NCI-H510A treated with DMSO at 0.1 percent for 48 hours (cell line): ENCODE data around the gene LBHD2.

ENCODE experiments used
- DNase-seq: peaks from one replicate; lab custom pipeline; 2025; lab: John Stamatoyannopoulos, UW

Gene LBHD2

DNA sequence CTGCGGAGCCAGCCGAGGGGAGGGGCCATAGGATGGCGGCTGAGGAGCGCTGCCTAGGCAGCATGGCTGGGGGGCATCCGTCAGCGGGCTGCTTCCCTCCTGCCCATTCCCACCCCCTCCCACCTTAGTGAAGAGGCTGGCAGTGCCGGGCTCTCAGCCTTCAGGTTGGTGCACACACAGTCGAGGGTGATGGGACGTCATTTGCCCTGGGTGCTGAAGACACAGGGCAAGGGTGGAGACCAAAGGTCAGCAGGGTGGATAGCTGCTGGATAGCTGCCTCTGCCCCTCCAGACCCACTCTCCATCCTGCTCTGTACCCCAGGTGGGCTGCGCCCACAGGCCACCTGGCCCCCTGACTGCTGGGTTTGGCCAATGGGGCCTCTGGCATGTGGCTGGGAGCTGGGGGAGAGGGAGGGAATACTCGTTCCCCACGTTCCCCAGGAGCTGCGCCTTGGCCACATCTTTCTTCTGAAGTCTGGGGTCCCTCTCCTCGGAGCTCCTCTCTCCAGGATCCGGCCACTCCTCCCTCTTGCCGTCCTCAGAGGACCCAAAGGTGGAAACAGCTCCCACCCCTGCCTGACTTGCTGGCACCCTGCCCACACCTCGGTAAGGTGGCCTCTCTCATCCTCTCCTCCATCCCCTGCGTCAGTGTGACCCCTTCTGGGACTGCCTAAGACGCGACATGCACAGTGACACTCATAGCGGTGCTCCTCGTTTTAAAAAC is 15.5 kb upstream of the LBHD2 start:
- DNase-seq = no peak

DNA sequence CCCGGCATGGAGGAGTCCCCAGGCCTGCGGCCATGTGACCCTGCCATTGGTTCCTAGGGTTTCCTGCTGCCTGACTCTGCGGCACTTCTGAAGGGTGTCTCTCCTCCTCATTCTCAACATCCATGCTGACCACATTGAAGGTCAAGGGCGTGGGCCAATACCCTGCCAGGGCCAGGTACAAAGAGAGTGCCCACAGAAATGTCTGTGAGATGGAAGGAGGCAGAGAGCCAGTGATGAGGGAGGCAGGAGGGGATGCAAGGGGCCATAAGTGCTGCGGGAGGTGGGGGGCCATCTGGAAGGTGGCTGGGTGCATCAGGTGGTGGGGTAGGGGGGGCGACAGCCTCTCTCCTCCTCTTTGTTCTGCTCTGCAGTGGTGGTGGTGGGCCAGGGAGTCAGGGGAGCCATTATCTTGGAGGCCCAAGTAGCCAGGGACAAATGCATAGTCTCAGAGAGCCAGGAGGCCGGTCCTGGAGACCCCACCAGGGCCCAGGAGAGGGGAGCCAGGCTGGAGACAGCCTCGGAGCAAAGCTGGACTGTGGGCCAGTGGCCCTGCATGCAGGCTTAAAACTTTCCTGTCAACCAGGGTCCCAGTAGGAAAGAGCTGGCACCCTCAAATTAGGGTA is 13.6 kb upstream of the LBHD2 start:
- DNase-seq = no peak

DNA sequence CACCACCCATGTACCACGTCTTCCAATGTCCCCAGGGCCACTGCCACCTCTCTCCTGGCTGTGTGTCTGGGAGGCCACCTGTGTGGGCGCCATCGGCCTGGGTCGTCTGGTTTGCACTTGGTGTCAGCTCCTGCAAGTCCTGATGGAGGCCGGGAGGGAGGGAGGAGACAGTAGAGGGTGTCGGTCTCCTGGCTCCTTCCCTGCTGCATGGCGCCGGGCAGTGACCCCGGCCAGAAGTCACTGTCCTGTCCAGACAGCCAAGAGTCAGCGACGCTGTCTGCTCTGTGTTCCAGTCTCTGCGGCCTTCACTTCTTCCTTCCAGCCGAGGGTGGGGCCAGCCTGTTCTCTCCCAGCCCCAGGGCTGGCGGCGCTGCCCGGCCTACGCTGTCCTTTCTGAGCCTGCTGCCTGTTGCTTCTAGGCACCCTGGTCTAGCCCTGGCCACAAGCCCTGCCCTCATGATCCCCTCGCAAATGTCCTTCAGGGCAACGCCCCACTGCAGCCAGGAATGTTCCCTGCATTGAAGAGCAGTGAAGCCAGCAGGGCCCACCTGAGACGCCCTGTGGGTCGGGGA is 13.0 kb upstream of the LBHD2 start:
- DNase-seq = no peak

GRCh38 chr14:103071544-103072251 is 12.3 kb upstream of the LBHD2 start:
- DNase-seq = no peak

DNA sequence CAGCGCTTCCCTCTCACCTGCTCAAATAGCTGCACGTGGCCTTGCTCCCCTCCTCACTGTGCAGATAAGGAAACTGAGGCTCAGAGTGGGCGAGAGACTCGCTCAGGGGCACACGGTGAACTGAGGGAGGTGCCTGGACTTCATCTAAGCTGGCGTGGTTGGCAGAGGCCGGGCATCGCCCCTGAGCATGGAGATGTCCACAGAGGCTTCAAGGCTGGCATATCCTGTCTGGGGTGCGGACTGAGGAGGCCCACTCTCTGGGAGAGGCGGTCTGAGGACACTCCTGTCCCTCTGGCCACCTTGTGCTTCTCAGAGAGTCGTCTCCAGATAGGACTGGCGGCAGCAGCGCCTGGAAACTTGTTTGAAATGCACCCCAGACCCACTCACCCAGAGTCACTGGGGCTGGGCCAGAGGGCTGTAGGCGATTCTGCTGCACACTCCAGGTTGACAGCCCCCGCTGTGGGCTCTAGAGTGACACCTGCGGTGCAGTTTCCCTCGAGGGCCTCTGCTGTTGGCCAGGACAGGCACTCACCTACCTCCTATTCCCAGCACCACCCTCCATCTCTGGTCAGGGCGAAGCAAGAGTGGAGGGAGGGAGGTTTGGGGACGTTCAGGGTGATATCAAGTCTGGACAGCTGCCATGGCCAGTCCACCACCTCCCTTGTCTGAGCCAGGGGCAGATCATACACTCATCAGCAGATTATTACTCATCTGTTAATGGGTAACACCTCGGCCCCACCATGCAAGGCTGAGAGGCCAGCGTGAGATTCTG is 11.2 kb upstream of the LBHD2 start:
- no peak for DNase-seq

DNA sequence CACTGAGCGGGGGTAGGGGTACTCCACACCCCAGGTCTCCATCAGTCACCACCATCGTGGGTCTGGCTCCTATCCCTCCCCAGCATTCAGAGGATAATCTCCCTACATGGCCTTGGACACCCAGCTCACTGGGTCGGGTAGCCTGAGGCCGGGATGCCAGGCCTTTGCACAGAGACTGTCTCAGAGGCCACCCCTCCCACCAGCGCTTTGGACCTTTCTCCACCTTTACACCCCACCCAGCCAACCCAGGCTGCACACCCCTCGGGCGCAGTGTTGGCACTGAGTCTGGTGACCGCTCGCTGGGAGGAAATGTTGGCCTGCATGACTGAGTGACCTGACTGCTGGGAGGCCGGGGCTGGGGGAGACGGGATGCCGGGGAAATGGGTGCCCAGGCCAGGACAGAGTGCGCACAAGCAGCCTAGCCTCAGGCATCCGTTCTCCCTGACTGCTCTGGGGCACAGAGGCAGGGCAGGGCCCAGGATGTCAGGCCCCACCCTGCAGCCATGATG is 10.6 kb upstream of the LBHD2 start:
- no peak for DNase-seq

GRCh38 chr14:103073876-103074728 is 9.9 kb upstream of the LBHD2 start:
- DNase-seq = no peak

- no peak for DNase-seq
Measured at GRCh38 chr14:103074729-103075367, 9.2 kb upstream of the LBHD2 start.

DNA sequence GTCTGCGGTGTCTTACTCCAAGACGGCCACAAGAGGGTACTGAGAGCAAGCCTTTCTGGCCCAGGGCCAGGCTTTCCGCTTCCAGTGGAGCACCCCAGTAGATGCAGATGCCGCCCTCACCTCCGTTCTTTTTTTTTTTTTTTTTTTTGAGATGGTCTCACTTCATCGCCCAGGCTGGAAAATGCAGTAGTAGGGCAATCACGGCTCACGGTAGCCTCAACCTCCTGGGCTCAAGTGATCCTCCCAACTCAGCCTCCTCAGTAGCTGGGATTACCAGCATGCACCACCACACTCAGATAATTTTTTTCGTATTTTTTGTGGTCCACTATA is 5.6 kb upstream of the LBHD2 start:
- DNase-seq = peak; percentile 69

DNA sequence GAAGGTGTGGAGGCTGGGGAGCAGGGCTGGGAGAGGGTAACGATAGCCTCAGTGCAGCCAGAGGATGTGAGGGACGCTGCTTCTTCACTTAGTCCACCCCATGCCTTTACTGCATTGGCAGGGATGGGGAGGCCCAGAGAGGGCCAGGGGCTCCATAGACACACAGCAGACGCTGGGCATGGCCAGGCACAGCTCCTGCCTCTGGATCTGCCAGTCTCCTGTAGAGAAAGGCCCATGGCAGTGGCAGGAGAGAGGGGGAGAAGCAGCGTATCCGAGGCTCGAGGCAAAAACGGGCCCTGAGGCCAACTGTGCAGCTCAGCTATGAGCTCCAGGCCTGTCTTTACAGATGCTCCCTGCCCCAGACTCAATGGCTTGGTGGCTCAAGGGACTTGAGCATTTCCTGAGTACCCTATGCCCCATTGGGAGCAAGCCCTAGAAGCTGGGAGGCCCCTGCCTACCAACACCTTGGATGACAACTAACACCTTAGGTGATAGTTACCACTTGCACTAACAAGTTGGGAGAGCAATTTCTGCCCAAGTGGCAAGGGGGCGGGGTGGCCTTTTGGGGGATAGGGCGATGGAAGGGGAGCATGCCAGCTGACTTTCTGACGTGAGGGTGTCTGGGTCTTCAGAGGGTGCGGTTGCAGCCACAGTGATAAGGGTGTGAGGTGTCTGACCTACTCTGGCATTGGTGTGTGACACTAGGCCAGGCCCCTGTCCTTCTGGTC is 5.0 kb upstream of the LBHD2 start:
- DNase-seq = no peak

GRCh38 chr14:103081951-103082350 is 2.1 kb upstream of the LBHD2 start:
- no peak for DNase-seq

- no peak for DNase-seq
Measured at GRCh38 chr14:103085106-103086091, 1.4 kb downstream of the LBHD2 start.

DNA sequence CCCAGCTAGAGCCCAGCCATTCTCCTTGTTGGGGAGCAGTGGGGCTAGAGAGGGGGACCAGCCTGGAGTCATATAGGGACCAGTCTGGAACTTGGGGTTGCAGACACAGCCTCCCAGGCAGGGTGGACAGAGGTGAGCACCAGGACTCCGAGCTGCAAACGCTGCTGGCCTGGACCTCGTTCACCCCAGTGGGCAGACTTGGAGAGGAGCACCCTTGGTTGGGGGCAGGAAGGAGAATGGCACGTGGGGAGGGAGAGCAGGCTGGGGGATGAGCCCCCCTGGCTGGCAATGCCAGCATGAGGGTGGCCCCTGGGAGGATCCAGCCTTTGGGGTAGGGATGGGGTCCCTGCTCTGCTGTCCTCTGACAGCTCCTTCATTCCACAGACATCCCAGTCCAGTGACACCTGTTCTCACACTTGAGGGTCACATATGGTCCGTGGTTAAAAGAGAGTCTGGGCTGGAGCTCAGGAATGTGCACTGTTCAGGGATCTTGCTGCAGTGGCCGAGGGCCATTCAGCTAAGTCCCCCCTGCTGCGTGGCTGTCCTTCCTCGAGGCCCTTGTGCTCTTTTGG is 2.8 kb downstream of the LBHD2 start:
- DNase-seq = no peak

- DNase-seq = no peak
Measured at GRCh38 chr14:103087343-103087835, 3.4 kb downstream of the LBHD2 start.

DNA sequence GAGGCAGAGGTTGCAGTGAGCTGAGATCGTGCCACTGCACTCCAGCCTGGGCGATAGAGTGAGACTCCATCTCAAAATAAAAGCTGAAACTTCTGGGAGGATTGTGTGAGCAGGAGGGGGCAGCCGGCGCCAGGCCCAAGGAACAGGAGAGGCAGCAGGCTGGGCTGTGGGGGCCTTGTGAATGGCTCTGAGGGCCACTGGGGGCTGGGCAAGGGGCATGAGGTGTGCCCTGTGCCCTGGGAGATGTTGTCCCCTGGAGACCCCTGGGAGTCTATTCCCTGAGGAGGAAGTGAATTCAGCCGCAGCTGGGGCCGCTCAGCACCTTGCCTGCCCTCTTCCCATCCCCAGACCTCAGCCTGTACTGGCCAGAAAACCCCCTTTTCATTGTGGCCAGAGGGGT is 4.9 kb downstream of the LBHD2 start:
- DNase-seq = no peak

DNA sequence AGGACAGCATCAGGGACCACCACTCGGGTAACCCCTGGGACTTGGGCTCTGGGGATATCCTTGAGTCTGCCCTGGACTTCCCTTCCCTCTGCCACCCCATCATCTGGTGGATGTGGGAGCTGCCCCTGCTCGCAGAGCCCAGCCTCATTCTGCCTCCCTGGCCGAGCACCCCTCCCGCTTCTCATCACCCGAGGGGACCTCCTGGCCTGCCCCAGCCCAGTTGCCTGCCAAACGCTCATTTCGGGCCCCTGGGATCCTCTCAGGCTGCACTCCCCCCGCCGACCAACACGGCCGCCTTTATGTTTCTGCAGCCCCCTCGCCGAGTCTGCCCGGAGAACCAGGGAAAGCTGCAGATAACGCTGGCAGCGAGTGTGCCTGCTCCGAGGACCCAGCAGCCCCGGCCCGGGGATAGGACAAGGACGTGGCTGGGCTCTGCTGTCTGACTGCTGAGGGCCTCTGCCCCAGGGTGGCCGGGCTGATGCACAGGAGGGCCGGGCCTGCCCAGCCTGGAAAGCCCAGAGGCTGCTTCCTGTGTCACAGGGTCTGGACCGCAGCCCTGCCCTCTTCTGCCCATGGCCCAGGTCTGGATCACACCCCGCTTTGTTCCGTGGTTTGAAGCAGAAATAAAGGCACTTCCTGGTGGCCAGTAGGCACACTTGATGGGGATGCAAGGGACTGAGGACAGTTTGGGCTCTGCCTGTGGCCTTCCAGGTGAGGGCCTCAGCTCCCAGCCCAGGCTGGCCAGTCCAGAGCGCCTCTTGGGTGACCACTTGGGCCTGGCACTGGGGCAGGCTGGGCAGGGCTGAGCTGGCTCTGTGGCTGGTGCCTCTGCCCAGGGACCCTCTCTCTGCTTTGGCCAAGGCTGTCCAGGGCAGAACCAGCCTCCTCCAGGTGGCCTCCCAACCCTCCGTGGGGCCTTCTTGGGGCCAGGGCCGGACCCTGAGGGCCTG is 5.7 kb downstream of the LBHD2 start:
- no peak for DNase-seq

GRCh38 chr14:103090481-103091020 is 6.5 kb downstream of the LBHD2 start:
- DNase-seq = no peak
